ENCODE results near the gene TRIM41.
"Not testable (repeated sequence)": the region's sequence is repeated elsewhere in the genome, so short reads cannot be mapped to it uniquely, and the experiment has no call there.

Gene TRIM41

DNA sequence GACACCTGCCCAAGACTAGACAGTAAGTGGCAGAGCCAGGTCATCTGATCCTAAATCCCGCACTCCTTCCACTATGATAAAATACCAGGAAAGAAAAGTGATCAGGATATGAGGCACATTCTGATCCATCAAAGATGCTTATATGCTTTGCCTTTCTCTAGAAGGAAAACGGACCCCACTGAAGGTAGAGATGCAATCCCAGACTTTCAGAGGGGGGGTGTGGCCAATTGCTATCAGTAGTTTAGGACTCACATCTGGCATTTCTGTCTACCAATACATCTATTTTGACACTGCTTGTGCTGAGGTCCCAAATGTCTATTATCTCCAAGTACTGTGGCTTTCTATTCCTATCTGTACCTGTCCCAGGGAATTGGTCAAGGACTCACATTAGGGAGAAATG is 36.2 kb downstream of the TRIM41 start:
- no peak for DNase-seq

- no peak for DNase-seq
Observed at GRCh38 chr5:181259974-181260719, 37.1 kb downstream of the TRIM41 start.

DNA sequence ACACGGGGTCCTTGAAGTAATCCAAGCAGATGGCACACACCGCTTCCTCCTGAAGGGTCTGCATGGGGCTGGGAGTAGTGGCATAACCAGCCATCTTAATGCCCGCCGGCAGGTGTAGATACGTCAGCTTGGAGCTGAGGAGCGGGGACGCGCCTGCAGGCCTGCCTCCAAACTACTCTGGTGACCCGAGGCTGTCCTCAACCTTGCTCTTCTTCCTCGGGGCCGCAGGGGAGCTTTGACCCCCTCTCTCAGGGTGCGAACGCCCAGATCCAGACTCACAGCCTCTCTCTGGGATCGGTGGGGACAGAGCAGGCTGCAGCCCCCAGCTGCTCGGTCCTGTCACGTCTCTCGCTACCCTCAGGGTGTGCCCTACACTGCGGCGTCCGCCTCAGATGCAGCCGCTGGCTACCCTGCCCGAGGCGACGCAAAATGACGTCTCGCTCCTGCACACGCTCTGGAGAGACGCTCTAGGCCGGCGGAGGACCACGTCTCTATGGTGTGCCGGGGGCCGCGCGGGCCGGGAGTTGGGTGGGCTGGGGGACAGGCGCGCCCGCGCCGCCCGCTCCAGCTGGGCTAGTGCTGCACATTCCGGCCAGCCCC is 37.7 kb downstream of the TRIM41 start, which contains the start of gene TRIM52:
Gene TRIM52, minus strand, starts transcription at position 424 of the 600 bp plus-strand sequence. Its CDS starts 330 bp downstream, at position 94.
- peak; percentile 93 for DNase-seq

- DNase-seq = peak; percentile 81
Observed at GRCh38 chr5:181261320-181262049, 38.4 kb downstream of the TRIM41 start.

DNA sequence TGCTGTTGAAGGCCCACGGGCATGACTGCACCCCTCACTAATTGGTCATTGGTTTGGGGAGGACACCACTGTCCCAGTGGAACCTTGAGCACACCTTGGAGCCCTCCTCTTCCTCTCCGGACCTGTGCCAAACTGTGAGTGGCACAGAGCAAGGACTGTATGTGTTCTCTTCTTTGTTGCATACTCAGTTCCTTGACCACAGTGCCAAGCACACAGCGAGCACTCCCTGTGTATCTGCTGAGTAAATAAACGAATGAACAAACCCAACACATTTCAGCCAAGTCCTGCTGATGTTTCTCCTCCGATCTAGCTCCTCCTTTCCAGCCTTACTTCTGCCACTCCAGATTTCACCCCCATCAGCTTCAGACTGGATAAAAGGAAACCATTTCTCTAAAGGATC is 40.6 kb downstream of the TRIM41 start:
- DNase-seq = no peak

- no peak for DNase-seq
Observed at GRCh38 chr5:181265092-181265671, 42.1 kb downstream of the TRIM41 start.

DNA sequence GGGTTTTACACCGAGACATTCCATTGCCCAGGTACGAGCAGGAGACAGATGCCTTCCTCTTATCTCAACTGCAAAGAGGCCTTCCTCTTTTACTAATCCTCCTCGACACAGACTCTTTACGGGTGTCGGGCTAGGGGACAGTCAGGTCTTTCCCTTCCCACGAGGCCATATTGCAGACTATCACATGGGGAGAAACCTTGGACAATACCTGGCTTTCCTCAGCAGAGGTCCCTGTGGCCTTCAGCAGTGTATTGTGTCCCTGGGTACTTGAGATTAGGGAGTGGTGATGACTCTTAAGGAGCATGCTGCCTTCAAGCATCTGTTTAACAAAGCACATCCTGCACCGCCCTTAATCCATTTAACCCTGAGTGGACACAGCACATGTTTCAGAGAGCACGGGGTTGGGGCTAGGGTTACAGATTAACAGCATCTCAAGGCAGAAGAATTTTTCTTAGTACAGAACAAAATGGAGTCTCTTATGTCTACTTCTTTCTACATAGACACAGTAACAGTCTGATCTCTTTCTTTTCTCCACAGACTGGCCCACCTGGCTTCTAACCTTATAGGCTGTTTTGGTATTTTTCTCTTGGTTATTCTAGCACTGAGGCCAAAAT is 44.3 kb downstream of the TRIM41 start:
- not testable (repeated sequence) for DNase-seq

GRCh38 chr5:181267907-181268306 is 44.8 kb downstream of the TRIM41 start:
- DNase-seq = not testable (repeated sequence)

DNA sequence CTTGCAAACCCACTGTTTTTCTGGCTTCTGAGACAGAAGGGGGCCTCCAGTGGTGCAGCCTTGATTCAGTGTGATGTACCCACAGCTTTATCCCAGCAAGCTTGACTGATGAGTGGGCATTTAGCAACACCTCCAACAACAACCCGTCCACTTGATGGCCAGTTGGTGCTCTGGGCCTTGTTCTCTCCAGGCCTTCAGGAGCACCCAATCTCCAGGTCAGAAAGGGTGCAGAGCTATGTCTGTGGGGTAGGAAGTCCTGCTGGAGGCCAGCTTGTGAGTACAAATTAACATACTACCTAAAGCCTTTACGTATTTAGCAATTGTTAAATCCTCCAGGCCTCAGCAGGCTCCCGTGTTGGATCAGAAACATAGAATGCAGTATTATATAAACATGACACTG is 48.0 kb downstream of the TRIM41 start:
- DNase-seq = no peak

DNA sequence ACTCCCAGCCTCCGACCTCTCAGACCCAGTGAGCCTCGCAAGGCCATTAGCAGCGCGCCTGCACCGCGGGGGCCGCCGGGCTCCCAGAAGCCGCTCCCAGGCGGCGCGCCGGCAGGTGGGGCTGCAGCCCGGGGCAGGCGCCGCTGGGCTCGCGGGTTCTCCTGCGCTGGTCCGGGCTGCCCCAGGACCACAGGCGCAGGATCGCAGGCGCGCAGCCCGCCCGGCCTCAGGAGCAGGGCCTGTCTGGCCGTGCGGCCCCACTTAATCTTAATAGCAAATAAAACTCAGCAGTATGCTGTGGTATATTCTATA is 50.3 kb downstream of the TRIM41 start:
- DNase-seq = not testable (repeated sequence)

GRCh38 chr5:181280251-181280762 is 57.2 kb downstream of the TRIM41 start:
- no peak for DNase-seq

GRCh38 chr5:181281077-181281983 is 58.2 kb downstream of the TRIM41 start:
- no peak for DNase-seq

DNA sequence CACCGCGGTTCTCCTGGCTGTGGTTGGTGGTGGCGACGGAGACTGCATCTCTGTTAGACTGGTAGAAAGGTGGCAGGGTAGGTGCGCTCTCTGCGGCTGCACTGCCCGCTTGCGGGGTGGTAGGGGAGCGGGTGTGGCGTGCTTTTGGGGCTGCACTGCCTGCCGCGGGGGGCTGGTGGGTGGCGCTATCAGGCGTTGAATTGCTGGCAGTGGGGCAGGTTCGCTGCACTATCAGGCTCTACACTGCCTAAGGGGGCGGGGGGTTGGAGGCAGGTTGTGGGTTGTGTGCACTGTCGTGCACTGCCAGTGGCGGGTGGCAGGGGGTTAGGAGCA is 58.9 kb downstream of the TRIM41 start:
- no peak for DNase-seq

- DNase-seq = not testable (repeated sequence)
Observed at GRCh38 chr5:181282415-181282814, 59.3 kb downstream of the TRIM41 start.

DNA sequence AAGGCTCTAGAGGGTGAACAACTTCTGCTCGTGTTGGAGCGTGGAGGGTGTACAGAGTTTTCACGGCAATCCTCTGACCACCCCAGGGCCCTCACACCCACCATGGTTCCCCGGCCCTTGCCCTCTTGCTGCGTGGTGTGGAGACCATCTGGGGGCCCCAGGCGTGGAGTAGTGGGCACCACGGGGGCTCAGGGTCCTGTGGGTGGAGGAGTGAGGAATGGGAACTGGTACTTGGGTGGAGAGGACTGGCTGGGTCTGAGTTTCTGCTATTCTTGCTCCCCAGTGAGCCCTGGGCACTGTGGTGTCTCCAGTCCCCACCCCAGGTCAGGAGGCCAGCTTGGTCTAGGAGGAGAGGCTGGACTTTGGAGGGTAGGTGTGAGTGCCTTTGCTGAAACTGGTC is 59.8 kb downstream of the TRIM41 start:
- DNase-seq = no peak

DNA sequence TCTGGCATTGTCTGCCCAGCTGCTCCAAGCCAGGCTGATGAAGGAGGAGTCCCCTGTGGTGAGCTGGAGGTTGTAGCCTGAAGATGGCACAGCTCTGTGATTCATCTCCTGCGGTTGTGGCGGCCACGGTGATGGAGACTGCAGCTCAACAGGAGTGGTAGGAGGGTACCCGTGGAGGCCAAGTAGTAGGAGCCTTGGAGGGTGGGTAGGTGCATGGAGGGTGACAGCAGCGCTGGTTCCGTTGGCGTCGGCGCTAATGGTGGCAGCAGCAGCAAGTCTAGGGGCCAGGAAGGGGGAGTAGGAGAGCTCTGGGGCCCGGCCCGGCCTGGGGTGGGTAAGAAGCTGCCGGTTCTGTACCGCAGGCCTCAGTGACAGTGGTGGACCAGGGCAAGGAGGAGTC is 60.3 kb downstream of the TRIM41 start:
- DNase-seq = no peak

- DNase-seq = not testable (repeated sequence)
Observed at GRCh38 chr5:181283841-181284755, 61.0 kb downstream of the TRIM41 start.

All from CD4-positive, alpha-beta T cell treated with Interleukin-6 for 4 hours (primary cell).